Uterus (tissue), 4 donors: ENCODE data around the gene C9orf72. TPM values are rescaled to one million over a fixed set of nuclear protein-coding genes. Genes with fewer than 3 reads are reported as not detected.

Experiments
- DNase-seq, 2 donors: peaks; one replicate each; pipeline ENCODE4 v3.0.0-alpha.2; 2019 to 2020
- H3K27ac ChIP-seq, 2 donors: fragments of 200-600 bp; sonication (generic); 1 replicate in 1 of 2; 2 replicates in 1 of 2; pipeline ENCODE4 v1.5.1; 2016 to 2018
- H3K27me3 ChIP-seq, 2 donors: fragments of 200-600 bp; sonication (generic); one replicate each; pipeline ENCODE4 v1.5.1; 2018 to 2019; ENCODE audit warnings: control low read depth in 1 of 2
- H3K36me3 ChIP-seq, 2 donors: fragments of 200-600 bp; sonication (generic); one replicate each; pipeline ENCODE4 v1.5.1; 2019; ENCODE audit warnings: control low read depth in 1 of 2
- H3K4me1 ChIP-seq, 2 donors: fragments of 200-600 bp; sonication (generic); one replicate each; pipeline ENCODE4 v1.5.1; 2018 to 2019; ENCODE audit warnings: control low read depth in 1 of 2
- H3K4me3 ChIP-seq, 2 donors: fragments of 200-600 bp; sonication (generic); 1 replicate in 1 of 2; 2 replicates in 1 of 2; pipeline ENCODE4 v1.5.1; 2018 to 2019; ENCODE audit warnings: mild to moderate bottlenecking in 1 of 2
- H3K9me3 ChIP-seq, 2 donors: fragments of 200-600 bp; sonication (generic); one replicate each; pipeline ENCODE4 v1.5.1; 2019; ENCODE audit warnings: control low read depth in 1 of 2
- CTCF ChIP-seq, 4 experiments: fragments of 200-600 bp in 2 of 4; fragments of 450-650 bp in 2 of 4; sonication (generic) in 2 of 4; IDR thresholded peaks; one replicate each; pipeline ENCODE4 v1.5.1; 2016 to 2019; ENCODE audit warnings: antibody characterized with exemption in 4 of 4, mild to moderate bottlenecking in 2 of 4, moderate library complexity in 1 of 4
- POLR2A ChIP-seq, 2 donors: fragments of 450-650 bp; IDR thresholded peaks; one replicate each; pipeline ENCODE4 v1.6.1; 2016; ENCODE audit warnings: antibody characterized with exemption in 2 of 2, mild to moderate bottlenecking in 1 of 2, moderate library complexity in 1 of 2
- intact Hi-C: fragments of 100-400 bp; cut with DNase I; formaldehyde crosslinking; loops from one replicate; pipeline ENCODE4 v1.15.1; 2023; ENCODE audit warnings: low total_unique reads
- total RNA-seq, 4 donors: library from RNA; depleted of rRNA in 3 of 4; stranded (reverse); fragments of >200 nt in 3 of 4; gene quantifications; one replicate each; pipeline versions ENCODE4 v1.1.0 to v1.2.4, GENCODE V29; 2014 to 2023
- donor health status: DM: yes; HTN: yes; CAD: no.

C9orf72 gene
- total RNA-seq, 4 donors from 2014 or later, result 16.1 to 46.2 (median 32.1) TPM

GRCh38 chr9:27529316-27530278 lies 43.7 kb downstream of the C9orf72 start, which contains the start of gene MOB3B:
Gene MOB3B (minus strand): TSS chr9:27529814. CDS start chr9:27455550, 74,264 bp downstream.
- peak within 1 kb of the TSS; percentile 94 to 95 for H3K27ac ChIP-seq
- H3K27me3 ChIP-seq, result no peaks in the 10 kb centered on the region
- peak; percentile 82 to 88 for DNase-seq
- H3K9me3 ChIP-seq, result no peaks in the 10 kb centered on the region
- TF ChIP-seq CTCF (IDR thresholded peaks at IDR 0.05) (peak; percentile 92 to 97 (median 97)), POLR2A (IDR thresholded peaks at IDR 0.05) (peak in 1 of 2 donors; percentile 66)
- peak within 1 kb of the TSS; percentile 84 to 89 for H3K4me3 ChIP-seq
- H3K4me1 ChIP-seq, result peaks cover 0 to 8% of the 10 kb centered on the region in 2 donors
- intact Hi-C loops, result loop anchor here (5.0 kb wide), 1 partner anchor 192 kb away; no protein-coding TSS in a partner anchor
- no peaks in the 10 kb centered on the region for H3K36me3 ChIP-seq

GRCh38 chr9:27528886-27529315 lies 44.4 kb downstream of the C9orf72 start:
- peak in 1 of 4 experiments; percentile 3 for TF ChIP-seq CTCF (IDR thresholded peaks at IDR 0.05)
- TF ChIP-seq POLR2A (IDR thresholded peaks at IDR 0.05), result peak in 1 of 2 donors; percentile 22
- Histone ChIP-seq H3K27ac (peak overlapping the region; percentile 94 to 95), H3K36me3 (no peaks in the 10 kb centered on the region), H3K4me1 (peaks cover 0 to 8% of the 10 kb centered on the region in 2 donors), H3K4me3 (peak overlapping the region; percentile 84 to 89), H3K9me3 (no peaks in the 10 kb centered on the region), H3K27me3 (no peaks in the 10 kb centered on the region)
- DNase-seq, result peak; percentile 68 to 72
- intact Hi-C loops, result no loop called here

DNA sequence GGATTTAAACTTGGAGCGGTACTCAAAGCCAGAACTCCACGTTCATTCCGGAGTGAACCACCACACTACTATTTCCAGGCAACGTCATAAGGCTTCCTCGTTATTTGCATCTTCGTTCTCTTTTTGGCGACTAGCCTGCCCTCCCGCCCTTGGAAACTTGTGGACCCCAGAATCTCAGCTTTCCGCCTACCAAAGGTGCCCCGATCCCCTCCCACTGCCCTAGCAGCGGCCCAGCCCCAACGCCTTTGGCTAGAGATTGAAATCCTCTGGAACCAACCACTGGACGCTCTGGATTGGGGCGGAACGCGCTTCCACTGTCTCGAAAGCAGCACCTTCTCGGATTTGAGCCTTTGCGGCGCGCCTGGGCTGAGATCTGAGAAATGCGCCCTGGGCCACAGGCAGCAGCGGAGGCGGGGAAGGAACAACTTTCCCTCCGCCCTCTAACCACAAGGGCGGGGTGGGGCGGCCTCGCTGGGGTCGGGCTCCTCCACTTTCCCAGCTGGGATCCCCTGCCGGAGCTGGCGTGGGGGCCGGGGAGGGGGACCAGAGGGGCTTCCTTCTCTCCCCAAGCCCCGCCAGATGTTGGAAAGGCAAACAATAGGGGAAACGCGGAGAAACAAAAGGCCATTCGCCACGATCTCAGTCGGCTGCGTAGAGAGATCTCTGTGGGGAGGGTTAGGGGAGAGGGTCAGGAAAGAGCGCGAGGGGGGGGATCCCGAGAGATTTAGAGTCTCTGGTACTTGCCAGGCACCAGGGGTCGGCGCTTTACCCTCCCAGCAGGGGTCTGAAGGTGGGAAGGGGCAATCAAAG lies 45.0 kb downstream of the C9orf72 start:
- intact Hi-C loops, result no loop called here
- peaks cover 0 to 8% of the 10 kb centered on the region in 2 donors for H3K4me1 ChIP-seq
- TF ChIP-seq POLR2A (IDR thresholded peaks at IDR 0.05) (peak; percentile 62 to 64), CTCF (IDR thresholded peaks at IDR 0.05) (no peak)
- peak overlapping the region; percentile 84 to 89 for H3K4me3 ChIP-seq
- no peaks in the 10 kb centered on the region for H3K27me3 ChIP-seq
- peak overlapping the region; percentile 94 to 95 for H3K27ac ChIP-seq
- peak; percentile 84 to 87 for DNase-seq
- H3K9me3 ChIP-seq, result no peaks in the 10 kb centered on the region
- no peaks in the 10 kb centered on the region for H3K36me3 ChIP-seq

DNA sequence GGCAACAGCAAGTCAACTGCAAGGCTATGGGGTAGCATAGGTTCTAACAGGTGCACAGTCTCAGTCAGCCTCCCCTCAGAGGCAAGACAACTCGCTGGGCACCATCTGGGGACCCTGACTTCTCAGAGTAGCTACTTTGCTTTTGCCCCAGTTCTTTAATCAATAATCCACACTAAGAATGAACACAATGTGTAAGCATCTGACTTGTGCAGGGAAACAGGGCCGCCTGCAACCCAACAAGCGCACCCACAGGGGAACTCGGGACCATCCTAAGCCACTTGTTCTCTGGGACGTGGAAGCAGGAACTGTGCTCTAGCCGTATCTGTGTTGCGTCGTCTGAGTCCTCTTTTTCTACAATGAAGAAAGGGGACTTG lies 45.6 kb downstream of the C9orf72 start:
- no peak for DNase-seq
- Histone ChIP-seq H3K36me3 (no peaks in the 10 kb centered on the region), H3K4me1 (peaks cover 0 to 8% of the 10 kb centered on the region in 2 donors), H3K27ac (peak overlapping the region; percentile 94 to 95), H3K9me3 (no peaks in the 10 kb centered on the region), H3K27me3 (no peaks in the 10 kb centered on the region), H3K4me3 (peak overlapping the region; percentile 84 to 89)
- intact Hi-C loops, result no loop called here
- TF ChIP-seq POLR2A (IDR thresholded peaks at IDR 0.05) (no peak), CTCF (IDR thresholded peaks at IDR 0.05) (no peak)
